ENCODE measurements around the gene ZNF805. TPM values are rescaled to one million over a fixed set of nuclear protein-coding genes. Genes with fewer than 3 reads are reported as not detected.
"Not testable (repeated sequence)": the region's sequence is repeated elsewhere in the genome, so short reads cannot be mapped to it uniquely, and the experiment has no call there.

The ZNF805 gene
- 6.1 and 7.8 TPM in 2 replicates for total RNA-seq (2014; rRNA removed; shearing (Covaris generic))

DNA sequence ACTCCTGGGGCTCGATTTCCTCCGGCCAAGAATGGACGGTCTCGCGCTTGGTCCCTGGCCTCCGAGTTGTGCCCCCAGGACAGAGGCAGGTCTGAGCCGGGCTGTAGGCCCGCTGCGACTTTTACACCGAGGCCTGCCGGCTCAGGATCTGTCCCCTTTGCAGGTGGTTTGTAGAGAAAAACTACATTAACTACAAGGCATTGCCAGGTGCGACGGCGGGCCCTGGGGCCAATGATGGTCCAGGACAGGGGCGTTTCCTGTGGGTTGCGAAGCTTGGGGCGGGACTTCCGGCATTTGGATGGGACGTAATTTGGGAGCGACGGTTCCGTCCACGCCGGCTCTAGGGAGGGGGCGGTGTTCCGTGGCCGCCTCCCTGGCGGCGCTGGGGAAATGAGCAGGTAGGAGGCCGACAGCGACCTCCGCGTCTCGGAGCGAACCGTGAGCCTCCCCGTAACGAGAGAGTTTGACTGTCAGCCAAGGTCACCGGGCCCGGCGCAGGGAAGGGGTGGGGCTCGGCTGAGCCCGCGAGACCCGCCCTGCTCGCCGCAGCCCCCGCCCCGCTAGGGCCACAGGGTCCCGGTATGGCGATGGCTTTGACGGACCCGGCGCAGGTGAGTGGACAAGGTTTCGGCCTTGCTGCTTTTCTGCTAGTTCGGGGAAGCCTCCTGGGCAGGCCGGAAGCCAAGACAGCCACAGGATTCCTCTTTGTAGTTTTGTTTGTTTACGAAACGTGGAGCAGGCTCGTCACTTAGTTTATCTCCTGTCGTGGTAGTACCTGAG lies at the start of gene ZNF805:
Gene ZNF805 (plus strand): TSS at position 322 of the 780 bp plus-strand sequence. CDS start 260 bp downstream, at position 582.
- peak; percentile 93 for DNase-seq (ENCODE audit: low spot score)

DNA sequence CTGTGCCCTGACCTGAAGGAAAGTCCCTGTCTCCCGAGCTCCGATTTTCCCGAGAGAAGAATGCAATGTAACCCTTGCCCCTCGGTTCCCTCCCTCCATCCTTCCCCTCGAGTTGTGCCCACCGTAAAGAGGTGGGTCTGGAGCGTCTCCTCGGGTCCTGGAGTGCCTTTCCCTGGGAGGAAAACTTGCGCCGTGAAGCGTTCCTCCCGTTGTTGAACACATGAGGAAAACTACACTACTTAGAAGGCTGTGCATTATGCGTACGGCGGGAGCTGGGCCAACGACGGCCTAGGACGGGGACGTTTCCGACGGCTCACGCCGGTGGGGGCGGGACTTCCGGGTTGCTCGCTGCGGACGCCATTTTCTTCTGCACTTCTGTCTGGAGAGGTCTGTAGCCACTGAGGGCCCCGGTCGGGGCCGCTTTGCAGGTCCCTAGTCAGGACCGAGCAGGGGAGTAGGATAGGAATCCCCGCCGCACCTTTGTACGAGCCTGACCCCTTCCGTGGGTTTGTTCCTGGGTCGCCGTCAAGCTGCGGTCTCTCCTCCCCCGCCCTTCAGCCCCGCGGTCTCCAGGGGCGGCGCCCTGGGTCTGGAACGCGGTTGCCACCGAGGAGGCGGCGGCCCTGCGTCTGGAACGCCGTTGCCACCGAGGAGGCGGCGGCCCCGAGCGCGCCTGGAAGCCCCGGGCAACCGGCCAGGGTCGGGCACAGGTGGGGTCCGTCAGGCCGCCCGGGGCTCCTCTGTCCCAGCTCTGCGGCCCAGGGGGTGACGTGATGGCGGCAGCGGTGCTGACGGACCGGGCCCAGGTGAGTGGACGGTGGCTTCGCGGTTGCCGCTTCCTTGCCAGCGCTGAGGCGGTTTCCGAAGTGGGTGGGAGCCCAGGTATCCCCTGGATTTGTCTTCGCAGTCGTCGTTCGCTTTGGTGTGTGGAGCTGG lies 49.0 kb upstream of the ZNF805 start, which contains the start of gene ZNF264:
Gene ZNF264 (plus strand): TSS at position 360 of the 936 bp plus-strand sequence. CDS start 414 bp downstream, at position 774.
- peak; percentile 79 for DNase-seq (ENCODE audit: low spot score)

DNA sequence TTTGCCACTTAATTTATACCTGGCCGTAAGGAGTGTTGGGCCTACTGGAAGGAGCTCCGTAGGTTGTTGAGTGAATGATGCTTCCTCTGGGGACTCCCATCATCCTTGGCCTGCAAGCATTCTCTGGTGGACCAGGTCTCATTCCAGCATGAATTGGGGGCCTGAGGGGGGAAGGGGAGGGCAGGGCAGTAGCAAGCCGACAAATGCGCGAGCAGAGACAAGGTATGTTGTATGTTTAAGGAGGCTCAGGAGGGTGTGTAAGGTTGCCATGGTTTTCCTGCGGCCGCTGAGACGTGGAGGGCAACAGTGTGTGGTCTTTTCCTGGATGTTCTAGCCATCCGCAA lies 48.4 kb upstream of the ZNF805 start:
- DNase-seq (ENCODE audit: low spot score), result no peak

DNA sequence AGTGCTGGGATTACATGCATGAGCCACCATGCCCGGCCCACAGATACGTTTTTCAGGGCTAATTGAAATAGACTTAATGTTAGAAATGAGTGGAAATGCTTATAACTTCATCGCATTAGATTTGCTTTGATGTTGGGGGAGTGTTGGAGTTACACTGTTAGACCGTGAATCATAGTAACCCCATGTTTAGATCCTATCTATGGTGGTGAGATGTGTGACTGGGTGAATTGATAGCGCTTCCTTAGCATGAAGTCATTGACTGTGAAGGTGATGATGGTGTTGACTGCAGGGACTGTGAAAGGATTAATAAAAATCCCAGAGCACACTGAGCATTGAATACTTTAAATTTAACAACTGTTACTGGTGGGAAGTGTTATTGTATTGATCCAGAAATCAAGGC lies 47.4 kb upstream of the ZNF805 start:
- no peak for DNase-seq (ENCODE audit: low spot score)

DNA sequence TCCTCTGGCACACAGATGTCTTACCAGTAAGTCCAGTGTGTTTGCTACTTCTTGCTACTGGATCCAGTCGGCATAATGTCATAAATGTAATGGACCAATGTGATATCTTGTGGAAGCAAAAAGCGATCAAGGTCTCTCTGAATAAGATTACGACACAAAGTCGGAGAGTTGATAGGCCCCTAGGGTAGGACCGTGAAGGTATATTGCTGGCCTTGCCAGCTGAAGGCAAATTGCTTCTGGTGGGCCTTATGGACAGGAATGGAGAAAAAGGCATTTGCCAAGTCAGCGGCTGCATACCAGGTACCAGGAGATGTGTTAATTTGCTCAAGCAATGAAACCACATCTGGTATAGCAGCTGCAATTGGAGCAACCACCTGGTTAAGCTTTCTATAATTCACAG lies 42.6 kb upstream of the ZNF805 start:
- not testable (repeated sequence) for DNase-seq (ENCODE audit: low spot score)

DNA sequence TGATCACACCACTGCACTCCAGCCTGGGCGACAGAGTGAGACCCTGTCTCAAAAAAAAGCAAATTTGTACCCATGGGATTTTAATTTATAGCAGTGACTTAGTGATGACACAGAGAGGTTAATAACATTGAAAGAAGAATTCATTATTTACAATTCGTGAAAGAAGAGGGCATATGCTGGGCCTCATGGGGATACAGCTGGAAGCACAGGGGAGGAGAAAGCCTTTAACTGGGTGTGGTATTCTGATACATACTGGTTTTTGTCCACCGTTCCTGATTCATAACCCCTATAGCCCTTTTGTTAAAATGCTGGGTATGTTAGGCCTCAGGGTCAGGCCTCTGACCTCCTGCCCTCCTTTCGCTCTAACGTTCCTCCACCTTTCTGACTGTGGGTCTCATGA lies 38.3 kb upstream of the ZNF805 start:
- DNase-seq (ENCODE audit: low spot score), result no peak

DNA sequence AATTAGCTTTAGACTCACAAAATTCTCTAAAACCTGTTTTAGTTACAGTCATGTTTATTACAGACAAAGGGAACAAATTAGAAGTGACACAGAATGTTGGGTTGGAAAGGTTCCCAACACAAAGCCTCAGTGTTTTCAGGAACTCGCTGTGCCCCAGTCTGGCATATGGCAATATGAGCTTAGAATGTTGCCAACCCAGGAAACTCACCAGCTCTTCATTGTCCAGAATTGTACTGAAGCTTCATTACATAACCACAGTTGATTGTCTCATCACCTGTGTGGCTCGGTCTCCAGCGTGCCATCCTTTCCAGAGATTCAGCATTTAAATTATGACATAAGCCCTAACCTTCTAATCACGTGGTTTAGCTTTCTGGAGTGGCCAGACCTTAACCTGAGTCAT lies 30.1 kb upstream of the ZNF805 start:
- DNase-seq (ENCODE audit: low spot score), result no peak

DNA sequence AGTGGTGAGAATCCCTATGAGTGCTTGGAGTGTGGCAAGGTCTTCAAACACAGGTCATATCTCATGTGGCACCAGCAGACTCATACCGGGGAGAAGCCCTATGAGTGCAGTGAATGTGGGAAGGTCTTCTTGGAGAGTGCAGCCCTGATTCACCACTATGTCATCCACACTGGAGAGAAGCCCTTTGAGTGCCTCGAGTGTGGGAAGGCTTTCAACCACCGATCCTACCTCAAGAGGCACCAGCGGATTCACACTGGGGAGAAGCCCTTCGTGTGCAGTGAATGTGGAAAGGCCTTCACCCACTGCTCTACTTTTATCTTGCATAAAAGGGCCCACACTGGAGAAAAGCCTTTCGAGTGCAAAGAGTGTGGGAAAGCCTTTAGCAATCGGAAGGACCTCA lies 28.3 kb upstream of the ZNF805 start:
- DNase-seq (ENCODE audit: low spot score), result no peak

DNA sequence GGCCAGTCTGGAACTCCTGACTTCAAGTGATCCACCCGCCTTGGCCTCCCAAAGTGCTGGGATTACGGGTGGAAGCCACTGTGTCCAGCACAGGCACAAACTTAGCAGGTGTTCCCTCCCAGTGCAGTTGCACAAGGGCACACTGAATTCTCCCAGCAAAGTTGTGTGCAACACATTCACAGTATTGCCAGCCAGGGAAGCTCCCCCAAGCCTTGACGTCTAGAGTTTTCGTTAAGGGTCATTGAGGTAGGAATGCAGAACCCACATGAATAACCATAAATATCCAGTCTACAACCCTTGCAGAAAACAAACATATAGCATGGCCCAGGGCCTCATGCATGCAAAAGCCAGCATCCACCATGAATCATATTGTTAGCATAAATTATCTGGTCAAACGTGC lies 12.9 kb upstream of the ZNF805 start:
- DNase-seq (ENCODE audit: low spot score), result no peak

DNA sequence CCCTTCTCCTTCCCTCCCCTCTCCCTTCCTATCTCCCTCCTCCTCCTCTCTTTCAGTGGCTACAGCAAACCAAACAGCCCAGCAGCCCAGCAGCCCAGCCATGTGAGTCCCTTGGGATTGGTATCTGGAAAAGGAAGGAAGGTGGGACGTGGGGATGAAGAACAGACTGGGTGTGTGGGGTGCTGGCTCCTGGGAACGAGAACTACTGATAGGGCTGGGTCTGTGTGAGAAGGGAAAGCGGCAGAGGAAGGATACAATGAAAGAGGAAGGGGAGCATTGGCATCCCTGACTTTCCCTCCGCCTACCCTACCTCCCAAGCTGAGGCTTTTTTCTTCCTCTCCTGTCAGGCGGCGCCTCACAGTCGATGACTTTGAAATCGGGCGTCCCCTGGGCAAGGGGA lies 8.7 kb upstream of the ZNF805 start:
- DNase-seq (ENCODE audit: low spot score), result no peak

DNA sequence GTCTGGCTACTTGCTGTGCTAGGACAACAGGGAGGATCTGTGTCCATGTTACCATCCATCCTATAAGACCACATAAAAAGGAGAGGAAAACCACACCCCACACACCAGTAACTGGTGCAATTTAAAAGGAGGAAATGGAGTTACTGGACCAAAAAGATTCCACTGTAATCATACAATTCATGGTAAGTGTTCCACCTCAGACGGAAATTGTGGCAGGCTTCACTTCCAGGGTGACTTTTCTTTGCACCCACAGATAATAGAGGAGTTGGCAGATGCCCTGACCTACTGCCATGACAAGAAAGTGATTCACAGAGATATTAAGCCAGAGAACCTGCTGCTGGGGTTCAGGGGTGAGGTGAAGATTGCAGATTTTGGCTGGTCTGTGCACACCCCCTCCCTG lies 7.2 kb upstream of the ZNF805 start:
- DNase-seq (ENCODE audit: low spot score), result no peak

DNA sequence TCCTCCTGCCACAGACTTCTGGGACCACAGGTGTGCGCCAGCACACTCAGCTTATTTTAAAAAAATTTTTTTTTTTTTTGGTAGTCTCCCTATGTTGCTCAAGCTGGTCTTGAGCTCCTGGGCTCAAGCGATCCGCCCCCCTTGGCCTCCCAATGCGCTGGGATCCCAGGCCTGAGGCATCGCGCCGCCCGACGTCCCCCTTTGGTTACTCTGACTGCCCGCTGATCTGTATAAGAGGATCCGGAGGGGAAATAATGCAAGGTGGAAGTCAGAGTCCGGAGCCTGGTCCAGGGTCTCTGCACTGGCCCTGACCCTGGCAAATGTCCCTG lies 486 bp upstream of the ZNF805 start:
- no peak for DNase-seq (ENCODE audit: low spot score)

DNA sequence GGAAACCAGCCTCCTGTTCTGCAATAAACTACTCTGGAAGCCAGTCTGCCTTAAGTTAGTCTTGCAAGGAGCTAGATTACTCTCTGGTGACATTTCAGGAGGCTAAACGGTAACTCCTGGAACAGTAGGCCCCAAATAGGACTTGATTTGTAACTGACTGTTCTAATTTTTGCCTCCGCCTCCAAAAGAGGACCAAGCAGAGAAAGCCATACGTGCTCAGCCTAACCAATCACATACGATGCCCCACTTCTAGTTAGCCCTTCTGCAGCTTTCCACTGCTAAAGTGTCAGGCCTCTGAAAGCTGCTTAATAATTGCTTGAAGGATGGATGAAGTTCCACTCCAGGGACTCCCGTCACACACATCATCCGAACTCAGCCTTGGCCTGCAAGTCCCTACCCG lies 744 bp downstream of the ZNF805 start:
- no peak for DNase-seq (ENCODE audit: low spot score)

DNA sequence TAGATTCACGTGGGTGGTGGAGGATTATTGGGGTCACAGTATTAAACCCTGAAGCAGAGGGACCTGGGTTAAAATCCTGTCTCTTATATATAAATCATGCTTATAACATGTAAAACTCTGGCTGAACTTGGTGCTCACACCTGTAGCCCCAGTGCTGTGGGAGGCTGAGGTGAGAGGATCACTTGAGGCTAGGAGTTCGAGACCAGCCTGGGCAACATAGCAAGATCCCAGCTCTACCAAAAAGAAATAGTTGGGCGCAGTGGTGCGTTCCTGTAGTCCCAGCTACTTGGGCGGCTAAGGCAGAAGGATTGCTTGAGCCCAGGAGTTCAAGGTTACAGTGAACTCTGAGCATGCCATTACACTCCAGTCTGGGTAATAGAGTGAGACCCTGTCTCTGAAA lies 2.4 kb downstream of the ZNF805 start:
- DNase-seq (ENCODE audit: low spot score), result no peak

DNA sequence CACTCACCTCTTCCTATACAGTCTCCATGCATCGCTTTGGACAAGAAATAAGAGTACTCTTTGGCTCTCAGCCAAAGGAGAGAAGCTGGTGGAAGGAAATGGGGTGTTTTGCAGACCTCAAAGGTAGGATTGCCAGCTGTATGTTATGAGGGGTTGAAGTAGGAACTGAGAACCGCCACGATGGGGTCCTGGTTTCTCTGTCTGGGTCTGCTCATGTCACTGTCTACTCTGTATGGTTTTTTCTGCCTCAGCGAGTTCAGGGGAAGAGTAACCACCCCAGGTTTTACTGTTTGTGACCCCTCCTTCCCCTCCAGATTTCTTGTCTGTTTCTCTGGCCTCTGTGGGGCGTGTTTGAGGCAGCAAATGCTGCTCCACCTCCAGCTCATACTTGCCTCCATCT lies 4.1 kb downstream of the ZNF805 start:
- no peak for DNase-seq (ENCODE audit: low spot score)

DNA sequence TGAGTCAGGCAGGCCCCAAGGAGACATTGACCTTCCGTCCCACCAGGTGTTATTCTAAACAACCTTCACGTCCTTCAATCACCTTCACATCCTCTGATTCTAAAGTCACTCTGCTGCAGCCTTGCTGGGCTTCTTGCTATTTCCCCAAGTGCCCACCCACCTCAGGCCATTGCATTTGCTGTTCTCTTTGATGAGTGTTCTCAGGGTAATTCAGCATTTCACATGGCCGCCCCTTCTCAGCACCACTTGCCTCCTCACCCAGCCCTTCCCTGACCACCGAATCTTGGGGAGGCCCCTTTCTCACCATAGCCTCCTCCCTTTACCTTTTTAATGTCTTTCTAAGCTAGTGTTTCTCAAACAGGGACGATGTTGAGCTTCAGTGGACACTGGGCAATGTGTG lies 4.6 kb downstream of the ZNF805 start:
- DNase-seq (ENCODE audit: low spot score), result no peak

DNA sequence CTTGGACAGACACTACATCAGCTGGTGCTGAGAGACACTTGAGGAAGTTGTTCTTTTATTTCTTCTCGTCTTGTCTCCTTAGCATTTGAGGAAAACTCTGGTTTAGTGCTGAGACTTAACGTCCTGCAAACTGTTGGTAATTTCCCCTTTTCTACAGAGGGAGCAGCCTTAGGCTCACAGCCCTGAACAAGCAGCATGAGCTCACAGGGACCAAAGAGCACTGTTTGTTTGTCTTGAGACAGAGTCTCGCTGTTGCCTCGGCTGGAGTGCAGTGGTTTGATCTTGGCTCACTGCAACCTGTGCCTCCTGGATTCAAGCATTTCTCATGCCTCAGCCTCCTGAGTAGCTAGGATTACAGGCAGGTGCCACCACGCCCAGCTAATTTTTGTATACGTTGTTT lies 5.5 kb downstream of the ZNF805 start:
- DNase-seq (ENCODE audit: low spot score), result no peak

DNA sequence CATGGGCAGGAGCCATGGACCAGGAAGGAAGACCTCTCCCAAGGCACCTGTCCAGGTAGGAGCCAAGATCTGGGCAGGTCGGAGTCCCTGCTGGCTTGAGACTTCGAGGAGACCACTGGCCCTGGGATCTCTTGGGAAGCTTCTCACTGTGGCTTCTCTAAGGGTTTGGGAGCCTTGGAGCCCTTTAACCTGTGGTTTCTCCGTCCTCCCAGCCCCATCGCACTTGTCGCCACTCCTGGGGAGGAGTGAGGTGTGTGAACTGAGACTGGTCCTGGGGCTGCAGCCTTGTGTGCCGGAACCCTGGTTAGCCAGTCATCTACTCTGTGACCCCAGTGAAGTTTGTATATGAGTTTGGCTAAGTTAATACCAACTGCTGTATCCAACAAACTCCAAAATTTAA lies 8.2 kb downstream of the ZNF805 start:
- no peak for DNase-seq (ENCODE audit: low spot score)

DNA sequence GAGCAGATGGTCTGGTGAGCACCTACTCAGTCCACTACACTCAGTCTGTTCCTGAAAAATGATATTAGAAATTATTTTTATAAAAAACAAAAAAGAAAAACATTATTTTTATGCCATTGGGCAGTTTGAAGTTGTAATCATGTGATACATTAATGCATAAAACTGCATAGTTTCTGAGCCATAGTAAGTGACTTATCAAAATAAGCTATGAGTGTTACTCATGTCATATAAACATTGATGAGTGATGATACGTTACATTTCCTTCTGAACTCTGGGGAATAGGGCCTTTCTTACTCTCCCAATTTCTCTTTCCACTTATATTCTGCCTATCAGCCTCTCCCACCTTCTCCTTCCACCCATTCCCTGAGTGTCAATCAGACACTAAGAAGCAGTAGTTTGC lies 8.9 kb downstream of the ZNF805 start:
- DNase-seq (ENCODE audit: low spot score), result no peak

DNA sequence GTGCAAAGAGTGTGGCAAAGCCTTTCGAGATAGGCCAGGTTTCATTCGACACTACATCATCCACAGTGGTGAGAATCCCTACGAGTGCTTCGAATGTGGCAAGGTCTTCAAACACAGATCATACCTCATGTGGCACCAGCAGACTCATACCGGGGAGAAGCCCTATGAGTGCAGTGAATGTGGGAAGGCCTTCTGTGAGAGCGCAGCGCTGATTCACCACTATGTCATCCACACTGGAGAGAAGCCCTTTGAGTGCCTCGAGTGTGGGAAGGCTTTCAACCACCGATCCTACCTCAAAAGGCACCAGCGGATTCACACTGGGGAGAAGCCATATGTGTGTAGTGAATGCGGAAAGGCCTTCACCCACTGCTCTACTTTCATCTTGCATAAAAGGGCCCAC lies 13.3 kb downstream of the ZNF805 start:
- not testable (repeated sequence) for DNase-seq (ENCODE audit: low spot score)

DNA sequence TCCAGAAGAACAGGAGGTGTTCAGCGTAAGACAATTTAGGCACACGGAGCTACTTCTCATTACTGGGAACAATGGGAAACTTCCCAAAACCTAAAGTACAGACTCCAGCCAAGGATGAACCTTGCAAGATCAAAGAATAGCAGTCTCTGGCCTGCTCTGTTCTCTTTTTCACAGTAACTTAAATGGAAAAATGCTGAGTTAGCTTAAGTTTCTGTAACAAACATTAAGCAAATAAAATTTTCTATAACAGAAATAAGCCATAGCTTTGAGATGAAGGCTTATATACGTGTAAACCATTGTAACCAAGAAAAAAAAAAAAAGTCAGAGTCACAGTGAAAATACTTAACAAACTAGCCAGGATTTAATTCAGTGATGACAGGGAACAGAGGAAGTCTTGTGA lies 21.6 kb downstream of the ZNF805 start:
- no peak for DNase-seq (ENCODE audit: low spot score)

DNA sequence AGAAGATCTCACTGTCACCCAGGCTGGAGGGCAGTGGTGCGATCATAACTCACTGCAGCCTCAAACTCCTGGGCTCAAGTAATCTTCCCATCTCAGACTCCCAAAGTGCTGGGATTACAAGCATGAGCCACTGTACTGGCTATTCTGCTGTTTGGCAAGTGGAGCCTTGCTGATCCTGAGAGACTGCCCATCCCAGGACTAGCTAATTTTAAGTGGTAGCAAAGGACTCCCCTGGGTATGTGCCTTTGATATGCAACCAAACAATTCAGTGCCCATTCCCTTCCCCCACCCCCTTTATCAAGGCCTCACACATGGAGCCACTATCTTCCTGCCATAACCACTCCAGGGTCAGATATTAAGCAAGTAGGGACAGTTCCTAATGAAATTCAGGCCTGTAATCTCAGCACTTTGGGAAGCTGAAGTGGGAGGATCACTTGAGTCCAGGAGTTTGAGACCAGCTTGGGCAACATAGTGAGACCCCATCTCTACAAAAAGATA lies 22.9 kb downstream of the ZNF805 start:
- DNase-seq (ENCODE audit: low spot score), result no peak

DNA sequence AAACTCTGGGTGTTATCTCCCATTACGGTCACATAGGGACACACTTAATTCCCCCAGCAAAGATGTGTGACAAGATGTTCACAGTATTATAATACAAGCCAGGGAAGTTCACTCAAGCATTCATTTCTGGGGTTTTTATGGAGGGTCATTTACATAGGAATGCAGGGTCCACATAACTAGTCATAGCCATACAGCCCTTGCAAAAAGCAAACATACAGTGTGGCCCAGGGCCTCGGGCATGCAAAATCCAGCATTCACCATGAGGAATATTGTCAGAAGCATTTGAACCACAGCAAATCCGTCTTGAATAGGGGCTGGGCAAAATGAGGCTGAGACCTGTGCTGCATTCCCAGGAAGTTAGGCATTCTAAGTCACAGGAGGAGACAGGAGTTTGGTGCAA lies 26.9 kb downstream of the ZNF805 start:
- no peak for DNase-seq (ENCODE audit: low spot score)
